Muscle layer of duodenum (tissue), 2 donors: Measurements from ENCODE around the gene ROBO1.
"Not testable (repeated sequence)": the region's sequence is repeated elsewhere in the genome, so short reads cannot be mapped to it uniquely, and the experiment has no call there.

ENCODE experiments used
- H3K27ac ChIP-seq: one replicate; pipeline ENCODE4 v1.7.0; 2013; ENCODE audit warnings: mild to moderate bottlenecking, low read length
- H3K27me3 ChIP-seq: one replicate; pipeline ENCODE4 v1.7.0; 2013; ENCODE audit warnings: low read depth, mild to moderate bottlenecking, control low read depth, low read length
- H3K36me3 ChIP-seq, 2 donors: one replicate each; pipeline ENCODE4 v1.7.0; 2013; ENCODE audit warnings: low read length in 2 of 2, control low read depth in 1 of 2, mild to moderate bottlenecking in 1 of 2; ENCODE audit not compliant: insufficient read depth in 2 of 2, control insufficient read depth in 1 of 2
- H3K4me1 ChIP-seq, 2 donors: one replicate each; pipeline ENCODE4 v1.7.0; 2013; ENCODE audit warnings: low read length in 2 of 2, mild to moderate bottlenecking in 2 of 2, control low read depth in 1 of 2, moderate library complexity in 1 of 2; ENCODE audit not compliant: insufficient read depth in 2 of 2, control insufficient read depth in 1 of 2
- H3K4me3 ChIP-seq, 2 donors: one replicate each; pipeline ENCODE4 v1.7.0; 2013; ENCODE audit warnings: low read length in 2 of 2, low read depth in 1 of 2, mild to moderate bottlenecking in 1 of 2
- H3K9me3 ChIP-seq, 2 donors: one replicate each; pipeline ENCODE4 v1.7.0; 2013; ENCODE audit warnings: low read length in 2 of 2, control low read depth in 1 of 2, mild to moderate bottlenecking in 1 of 2; ENCODE audit not compliant: control insufficient read depth in 1 of 2
- donor health status: healthy.

Gene ROBO1

DNA sequence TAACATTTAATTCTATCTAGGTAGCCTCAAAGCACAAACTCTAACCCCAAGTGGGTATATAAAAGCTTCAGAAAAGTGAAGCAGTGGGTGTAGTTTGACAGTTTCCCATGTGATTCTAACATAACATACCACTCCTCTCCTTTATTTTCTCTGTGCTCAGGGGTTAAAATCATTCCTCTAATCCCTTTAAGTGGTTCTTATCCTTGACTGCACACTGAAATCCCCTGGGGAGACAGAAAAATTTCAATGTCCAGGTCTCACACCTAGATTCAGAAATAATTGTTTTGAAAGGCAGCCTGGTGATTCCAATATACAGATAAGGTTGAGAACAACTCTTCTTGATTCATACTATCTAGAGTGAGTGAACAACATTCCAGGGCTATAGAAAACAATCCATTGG, 986.4 kb downstream of the ROBO1 start:
- H3K9me3 ChIP-seq: no peaks in the 10 kb centered on the region

DNA sequence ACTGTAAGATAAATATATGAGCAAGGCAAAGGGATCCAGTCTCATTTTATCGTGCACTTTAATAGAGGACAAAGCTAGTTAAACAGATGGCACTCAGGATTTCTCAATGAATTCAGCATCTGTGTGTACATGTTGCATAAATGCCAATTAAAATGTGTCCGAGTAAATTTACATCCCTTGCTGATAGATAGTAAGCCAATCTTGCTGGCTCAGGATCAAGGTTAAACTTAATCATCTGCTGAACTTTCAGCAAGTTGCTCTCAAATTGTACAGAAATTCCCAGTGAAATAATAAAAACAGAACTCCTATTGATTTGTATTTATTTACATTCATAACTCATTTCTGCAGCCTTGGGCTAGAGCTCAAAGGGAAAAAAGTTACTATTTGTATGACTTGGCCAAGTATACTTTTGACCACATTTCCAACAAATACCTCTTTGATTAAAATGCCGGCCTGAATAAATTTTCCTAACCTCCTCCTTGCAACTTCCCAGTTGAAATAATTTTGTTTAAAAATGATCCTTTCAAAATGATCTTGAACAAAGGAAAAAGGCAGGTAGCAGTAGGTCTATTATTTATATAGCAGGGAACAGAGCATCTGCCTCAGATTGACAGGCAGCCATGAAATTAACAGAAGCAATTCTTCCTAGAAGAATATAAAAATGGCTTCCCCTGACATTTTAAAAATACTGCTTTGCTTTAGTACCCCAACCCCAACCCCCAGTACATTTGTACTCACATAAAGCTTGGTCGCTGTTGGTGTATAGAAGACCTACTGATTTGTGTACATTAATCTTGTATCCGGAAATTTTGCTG, 1001.9 kb downstream of the ROBO1 start:
- Histone ChIP-seq H3K9me3 (no peaks in the 10 kb centered on the region), H3K27ac (no peak overlapping the region), H3K27me3 (no peaks in the 10 kb centered on the region), H3K4me3 (no peak overlapping the region), H3K4me1 (no peaks in the 10 kb centered on the region), H3K36me3 (no peaks in the 10 kb centered on the region)

More for the DNA sequence above, 986.4 kb downstream of the ROBO1 start:
- Histone ChIP-seq H3K36me3 (no peaks in the 10 kb centered on the region), H3K4me1 (no peaks in the 10 kb centered on the region), H3K4me3 (no peak overlapping the region), H3K27me3 (no peaks in the 10 kb centered on the region), H3K27ac (no peak overlapping the region)

DNA sequence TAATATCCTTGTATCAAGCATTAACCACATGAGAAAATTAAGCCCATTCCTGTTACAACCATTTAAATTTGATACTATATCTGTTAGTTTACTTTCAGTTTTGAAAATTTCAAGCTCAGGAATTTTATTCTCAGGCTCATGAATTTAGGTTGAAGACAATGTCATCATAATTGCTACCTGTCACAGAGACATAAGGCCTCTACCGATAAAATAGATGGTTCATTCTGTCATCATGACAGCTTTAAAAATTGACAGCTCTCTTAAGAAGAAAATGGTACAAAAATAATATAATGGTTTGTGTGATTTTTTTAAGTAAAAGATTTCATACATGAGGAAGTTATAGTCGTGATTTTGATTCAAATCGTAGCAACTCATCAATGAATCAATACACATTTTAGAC, 1003.2 kb downstream of the ROBO1 start:
- H3K4me1 ChIP-seq: no peaks in the 10 kb centered on the region
- H3K4me3 ChIP-seq: no peak overlapping the region
- no peak overlapping the region for H3K27ac ChIP-seq
- no peaks in the 10 kb centered on the region for H3K9me3 ChIP-seq
- H3K27me3 ChIP-seq: no peaks in the 10 kb centered on the region
- no peaks in the 10 kb centered on the region for H3K36me3 ChIP-seq

DNA sequence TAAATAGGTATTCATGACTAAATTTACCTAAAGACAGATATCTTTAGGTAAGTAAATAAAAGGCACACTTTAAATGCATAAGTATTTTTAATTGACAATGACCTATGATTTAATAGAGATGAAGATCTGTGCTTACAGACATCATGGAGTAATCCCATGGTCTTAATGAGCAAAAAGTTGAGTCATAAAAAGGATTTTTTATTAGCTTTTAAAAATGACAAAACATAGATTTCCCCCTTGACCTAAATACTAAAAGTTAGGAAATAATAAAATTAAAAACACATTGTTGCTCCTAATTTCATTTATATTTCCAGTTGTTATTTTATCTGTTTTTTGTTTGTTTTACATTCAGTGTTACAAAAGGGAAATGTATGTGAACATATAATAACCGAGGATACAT, 1005.7 kb downstream of the ROBO1 start:
- Histone ChIP-seq H3K27me3 (no peaks in the 10 kb centered on the region), H3K4me3 (no peak overlapping the region), H3K36me3 (no peaks in the 10 kb centered on the region), H3K4me1 (peaks cover 0 to 3% of the 10 kb centered on the region in 2 donors), H3K9me3 (no peaks in the 10 kb centered on the region), H3K27ac (no peak overlapping the region)

DNA sequence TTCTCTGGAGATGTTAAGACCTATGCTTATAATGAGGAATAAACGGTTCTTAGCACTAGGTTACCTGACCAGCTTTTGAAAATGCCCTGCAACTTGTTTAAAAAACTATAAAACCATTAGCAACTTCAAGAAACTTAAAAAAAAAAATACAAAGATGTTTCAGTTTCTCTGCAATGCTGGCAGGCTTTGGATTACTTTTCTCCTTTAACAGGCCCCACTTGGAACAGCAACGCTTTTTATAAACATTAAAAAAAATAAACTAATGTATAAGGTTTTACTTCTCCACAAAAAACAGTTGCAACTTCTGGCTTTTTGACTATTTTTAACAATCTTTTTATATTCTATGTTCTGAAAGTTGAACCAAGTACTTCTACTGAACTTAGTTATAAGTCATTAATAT, 1006.7 kb downstream of the ROBO1 start:
- no peak overlapping the region for H3K27ac ChIP-seq
- H3K4me3 ChIP-seq: no peak overlapping the region
- H3K27me3 ChIP-seq: no peaks in the 10 kb centered on the region
- H3K4me1 ChIP-seq: peaks cover 0 to 3% of the 10 kb centered on the region in 2 donors
- no peaks in the 10 kb centered on the region for H3K36me3 ChIP-seq
- no peaks in the 10 kb centered on the region for H3K9me3 ChIP-seq

DNA sequence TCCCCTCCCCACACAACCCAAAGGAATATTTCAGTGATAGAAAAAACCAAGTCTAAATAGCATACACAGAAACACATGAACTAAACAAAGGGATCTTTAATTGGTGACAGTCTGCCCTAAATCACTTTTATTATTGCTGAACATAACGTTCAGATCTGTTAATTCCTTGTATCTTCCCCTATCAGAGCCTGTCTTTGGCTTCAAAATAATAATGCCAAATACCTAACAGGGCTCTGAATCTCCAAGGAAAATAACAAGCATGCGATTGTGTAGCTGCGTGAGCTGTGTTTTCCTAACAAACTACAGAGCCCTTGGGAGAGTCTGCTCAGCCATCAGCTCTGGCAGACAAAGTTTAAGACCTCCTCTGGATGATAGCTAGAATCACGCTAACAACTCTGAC, 1010.1 kb downstream of the ROBO1 start:
- Histone ChIP-seq H3K36me3 (no peaks in the 10 kb centered on the region), H3K27me3 (no peaks in the 10 kb centered on the region), H3K4me3 (no peak overlapping the region), H3K27ac (no peak overlapping the region), H3K9me3 (no peaks in the 10 kb centered on the region), H3K4me1 (peaks cover 0 to 3% of the 10 kb centered on the region in 2 donors)

DNA sequence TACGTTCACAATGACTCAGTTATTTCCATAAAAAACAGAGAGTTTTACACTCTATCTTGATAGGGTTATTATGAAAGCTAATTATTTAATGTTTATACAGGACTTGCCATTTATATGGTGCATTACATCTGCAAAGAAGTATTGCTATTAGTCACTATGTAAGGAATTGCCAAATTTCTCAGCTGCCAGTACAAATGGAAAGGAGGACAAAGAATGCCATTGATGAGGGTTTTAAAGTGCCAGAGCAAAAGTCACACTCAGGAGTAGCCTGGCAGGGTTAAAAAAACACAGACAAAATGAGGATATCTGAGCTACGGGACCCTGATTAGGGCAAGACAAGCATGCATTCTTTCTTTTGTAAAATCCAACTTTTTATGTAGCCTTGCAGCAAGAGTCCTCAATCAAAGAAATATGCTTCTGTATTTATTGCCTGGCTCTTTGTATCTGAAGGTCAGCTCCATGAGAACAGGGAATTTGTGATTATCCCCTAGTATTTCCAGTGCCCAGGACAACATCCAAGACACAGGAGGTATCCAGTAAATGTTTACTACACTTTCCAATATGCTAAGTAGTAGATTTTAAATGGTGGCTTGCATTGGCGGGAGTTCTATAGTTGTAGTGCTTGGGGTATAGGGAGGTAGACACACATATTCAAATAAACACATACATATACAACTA, 1013.6 kb downstream of the ROBO1 start:
- no peak overlapping the region for H3K4me3 ChIP-seq
- no peak overlapping the region for H3K27ac ChIP-seq

DNA sequence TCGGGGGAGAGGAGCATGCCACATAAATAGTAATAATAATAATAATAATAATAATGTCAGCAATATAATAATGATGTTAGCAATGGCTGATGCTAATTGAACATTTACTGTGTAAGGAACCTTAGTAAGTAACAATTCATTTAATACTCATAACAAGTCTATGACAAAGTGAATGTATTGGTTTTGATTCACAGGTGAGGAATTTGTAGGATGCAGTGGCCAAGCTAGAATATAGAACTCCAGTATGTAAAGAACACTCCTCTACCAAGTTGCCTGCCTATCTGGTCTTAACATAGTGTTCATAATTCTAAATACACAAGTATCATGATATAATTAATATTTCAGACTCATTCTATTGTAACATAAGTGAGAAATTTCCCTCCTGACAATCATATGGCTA, 1016.5 kb downstream of the ROBO1 start:
- Histone ChIP-seq H3K36me3 (no peaks in the 10 kb centered on the region), H3K9me3 (no peaks in the 10 kb centered on the region), H3K4me1 (no peaks in the 10 kb centered on the region), H3K27me3 (no peaks in the 10 kb centered on the region), H3K4me3 (no peak overlapping the region), H3K27ac (no peak overlapping the region)

More for the DNA sequence above, 1013.6 kb downstream of the ROBO1 start:
- H3K36me3 ChIP-seq: no peaks in the 10 kb centered on the region
- H3K27me3 ChIP-seq: no peaks in the 10 kb centered on the region
- peaks cover 0 to 3% of the 10 kb centered on the region in 2 donors for H3K4me1 ChIP-seq
- no peaks in the 10 kb centered on the region for H3K9me3 ChIP-seq

DNA sequence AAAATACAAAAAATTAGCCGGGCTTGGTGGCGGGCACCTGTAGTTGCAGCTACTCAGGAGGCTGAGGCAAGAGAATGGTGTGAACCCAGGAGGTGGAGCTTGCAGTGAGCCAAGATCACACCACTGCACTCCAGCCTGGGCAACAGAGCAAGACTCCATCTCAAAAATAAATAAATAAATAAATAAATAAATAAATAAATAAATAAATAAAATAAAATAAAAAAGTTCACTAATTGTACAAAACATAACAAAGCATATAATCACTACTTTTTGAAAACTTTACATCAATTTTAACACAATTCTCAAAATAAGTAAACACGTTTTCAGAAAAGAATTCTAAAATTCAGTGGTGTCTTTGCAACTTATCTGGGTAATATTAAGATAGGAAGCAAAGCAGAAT, 1017.5 kb downstream of the ROBO1 start:
- not testable (repeated sequence) for H3K27me3 ChIP-seq

DNA sequence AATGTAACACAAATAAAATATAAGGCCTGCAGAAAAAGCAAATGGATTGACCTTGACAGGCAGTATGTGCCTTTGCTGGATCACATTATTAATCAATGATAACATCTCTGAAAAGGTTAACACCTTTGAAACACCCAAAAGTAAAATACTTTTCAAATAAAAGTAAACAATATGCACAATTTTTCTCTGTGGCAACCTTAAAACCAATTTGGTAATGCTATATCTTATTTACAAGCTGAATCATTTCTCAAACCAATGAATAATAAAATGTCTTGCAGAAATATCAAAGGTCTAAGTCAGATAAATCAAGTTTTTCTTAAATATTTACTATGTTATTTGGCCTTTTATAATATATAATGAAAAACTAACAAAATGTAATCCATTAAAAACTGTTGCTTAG, 1018.7 kb downstream of the ROBO1 start:
- Histone ChIP-seq H3K4me1 (no peaks in the 10 kb centered on the region), H3K4me3 (no peak overlapping the region), H3K27me3 (no peaks in the 10 kb centered on the region), H3K27ac (no peak overlapping the region), H3K36me3 (no peaks in the 10 kb centered on the region), H3K9me3 (no peaks in the 10 kb centered on the region)

More for the DNA sequence above, 1017.5 kb downstream of the ROBO1 start:
- H3K36me3 ChIP-seq, H3K4me1 ChIP-seq, H3K4me3 ChIP-seq, H3K9me3 ChIP-seq, H3K27ac ChIP-seq: not testable (repeated sequence)

DNA sequence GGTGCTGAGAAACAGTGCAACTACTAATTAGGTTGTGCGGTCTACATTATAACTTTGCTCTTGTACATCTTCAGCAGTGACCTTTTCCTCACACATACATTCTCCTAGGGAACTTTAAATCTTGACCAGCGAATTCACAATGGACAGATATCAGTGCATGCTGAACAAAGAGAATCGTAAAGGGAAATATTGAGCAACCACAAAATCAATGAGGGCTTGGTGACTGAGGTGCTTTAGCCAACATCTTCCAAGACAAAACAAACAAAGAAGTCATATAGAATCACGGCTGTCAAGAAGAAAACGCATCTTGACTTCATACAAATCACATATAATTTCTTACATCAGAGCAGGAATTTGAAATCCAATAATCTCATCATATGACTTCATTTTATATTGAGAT, 1022.0 kb downstream of the ROBO1 start:
- no peaks in the 10 kb centered on the region for H3K27me3 ChIP-seq
- no peaks in the 10 kb centered on the region for H3K36me3 ChIP-seq

More for the DNA sequence above, 1022.0 kb downstream of the ROBO1 start:
- no peak overlapping the region for H3K27ac ChIP-seq
- H3K9me3 ChIP-seq: no peaks in the 10 kb centered on the region
- no peaks in the 10 kb centered on the region for H3K4me1 ChIP-seq
- H3K4me3 ChIP-seq: no peak overlapping the region
